HG03342 (cell line): ENCODE results near the gene P2RX5.

Source experiments
- ATAC-seq: cut with Tn5 transposase; IDR thresholded peaks from one replicate; pipeline ENCODE4 v1.9.1; 2021; ENCODE audit warnings: mild to moderate bottlenecking, moderate library complexity; ENCODE audit not compliant: unreplicated experiment

P2RX5 gene

DNA sequence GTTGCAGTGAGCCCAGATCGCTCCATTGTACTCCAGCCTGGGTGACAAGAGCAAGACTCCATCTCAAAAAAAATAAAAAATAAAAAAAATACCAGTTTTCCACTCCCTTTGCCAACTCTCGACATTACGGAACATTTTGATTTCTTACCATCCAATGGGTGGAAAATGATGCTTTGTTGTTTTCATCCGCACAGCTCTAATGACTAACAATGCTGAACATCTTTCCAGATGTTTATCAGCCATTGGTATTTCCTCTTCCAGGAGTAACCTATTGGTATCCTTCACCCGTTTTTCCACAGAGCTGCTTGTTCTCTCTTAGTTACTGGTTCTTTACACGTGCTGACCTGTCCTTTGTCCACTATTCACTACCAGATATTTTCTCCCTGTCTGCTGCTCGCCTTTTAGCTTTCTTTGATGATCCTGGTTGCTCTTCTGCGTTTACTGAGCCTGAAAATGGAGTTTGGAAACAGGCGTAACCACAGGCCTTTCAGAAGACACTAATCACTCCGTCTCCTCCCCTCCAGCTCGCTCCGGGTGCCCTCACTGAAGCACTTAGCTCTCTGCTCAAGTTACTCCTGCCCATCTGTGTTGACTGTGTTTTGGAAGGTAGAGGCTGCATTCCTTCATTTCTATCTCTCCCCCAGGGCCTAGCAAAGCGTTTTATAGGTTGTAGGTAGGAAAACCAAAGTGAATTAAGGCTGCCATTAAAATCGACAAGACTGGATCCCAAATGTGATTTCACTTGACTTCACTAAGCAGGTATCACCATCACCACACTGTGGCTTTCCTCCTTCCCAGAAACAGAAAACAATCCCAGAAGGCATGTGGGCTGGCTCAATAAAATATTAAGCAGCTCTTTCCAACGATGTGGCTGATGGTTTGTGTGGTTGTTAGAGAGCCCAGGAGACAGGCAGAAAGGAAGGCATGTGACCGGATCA lies 68.9 kb downstream of the P2RX5 start:
- no peak for ATAC-seq
